Stimulated activated CD4-positive, alpha-beta T cell treated with anti-CD3 and anti-CD28 coated beads, Interleukin-1b, Interleukin-23, amount 100 ng/mL, for 1 hour (primary cell): ENCODE data around the gene TBX4.
"Not testable (repeated sequence)": the region's sequence is repeated elsewhere in the genome, so short reads cannot be mapped to it uniquely, and the experiment has no call there.

ENCODE experiments used
- DNase-seq, 2 donors: peaks; one replicate each; pipeline ENCODE4 v3.0.0-alpha.2; 2020; ENCODE audit warnings: low read depth in 2 of 2

Gene TBX4

DNA sequence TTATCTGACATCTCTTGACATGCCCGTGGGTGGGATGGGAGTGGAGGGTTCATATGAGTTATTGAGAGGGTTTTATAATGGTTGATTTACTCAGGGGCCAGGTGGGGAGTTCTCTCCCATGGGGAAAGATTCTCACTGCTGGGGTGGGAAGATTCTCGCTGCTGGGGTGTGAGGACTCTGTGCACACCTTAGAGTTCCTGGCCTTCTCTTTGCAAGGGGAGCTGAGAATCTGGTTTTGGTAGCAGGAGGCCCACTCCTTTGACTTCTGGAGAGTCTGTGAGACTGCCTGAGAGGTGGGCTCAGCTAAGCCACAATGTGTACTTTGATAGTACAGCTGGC lies 31.5 kb downstream of the TBX4 start:
- no peak for DNase-seq

GRCh38 chr17:61484174-61484573 lies 32.0 kb downstream of the TBX4 start:
- DNase-seq = no peak

DNA sequence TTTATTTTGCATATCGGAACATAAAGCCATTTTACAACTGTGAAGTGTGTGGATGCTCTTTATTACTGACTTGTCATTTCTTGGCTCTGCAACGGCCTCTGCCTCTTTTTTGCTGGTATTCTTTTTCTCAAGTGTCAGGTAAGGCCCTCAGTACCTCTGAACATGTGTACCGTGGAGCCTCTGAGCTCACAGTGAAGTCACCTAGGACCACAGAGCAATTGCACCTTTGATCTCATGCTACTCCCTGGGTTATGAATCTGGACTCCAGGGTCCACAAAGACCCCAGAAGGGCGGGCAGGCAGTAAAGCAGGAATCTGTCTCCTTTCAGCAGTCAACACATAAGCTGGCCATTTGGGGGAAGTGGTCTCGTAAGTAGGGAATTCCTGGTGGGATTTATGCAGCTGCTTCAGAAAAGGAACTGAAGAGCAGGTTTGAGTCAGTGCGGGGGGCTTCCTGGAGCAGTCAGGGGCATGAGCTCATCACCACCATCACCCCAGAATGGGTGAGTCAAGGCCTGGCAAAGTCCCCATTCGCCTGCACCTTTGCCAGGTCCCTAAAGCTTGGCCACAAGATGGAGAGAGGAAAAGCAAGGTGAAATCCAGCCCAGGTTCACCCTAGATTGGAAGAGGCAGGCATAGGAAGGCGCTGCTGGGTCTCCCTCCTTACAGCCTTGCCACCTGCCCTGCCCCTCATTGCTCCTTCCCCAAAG lies 33.0 kb downstream of the TBX4 start:
- no peak for DNase-seq

GRCh38 chr17:61486135-61487120 lies 34.2 kb downstream of the TBX4 start:
- DNase-seq = no peak

DNA sequence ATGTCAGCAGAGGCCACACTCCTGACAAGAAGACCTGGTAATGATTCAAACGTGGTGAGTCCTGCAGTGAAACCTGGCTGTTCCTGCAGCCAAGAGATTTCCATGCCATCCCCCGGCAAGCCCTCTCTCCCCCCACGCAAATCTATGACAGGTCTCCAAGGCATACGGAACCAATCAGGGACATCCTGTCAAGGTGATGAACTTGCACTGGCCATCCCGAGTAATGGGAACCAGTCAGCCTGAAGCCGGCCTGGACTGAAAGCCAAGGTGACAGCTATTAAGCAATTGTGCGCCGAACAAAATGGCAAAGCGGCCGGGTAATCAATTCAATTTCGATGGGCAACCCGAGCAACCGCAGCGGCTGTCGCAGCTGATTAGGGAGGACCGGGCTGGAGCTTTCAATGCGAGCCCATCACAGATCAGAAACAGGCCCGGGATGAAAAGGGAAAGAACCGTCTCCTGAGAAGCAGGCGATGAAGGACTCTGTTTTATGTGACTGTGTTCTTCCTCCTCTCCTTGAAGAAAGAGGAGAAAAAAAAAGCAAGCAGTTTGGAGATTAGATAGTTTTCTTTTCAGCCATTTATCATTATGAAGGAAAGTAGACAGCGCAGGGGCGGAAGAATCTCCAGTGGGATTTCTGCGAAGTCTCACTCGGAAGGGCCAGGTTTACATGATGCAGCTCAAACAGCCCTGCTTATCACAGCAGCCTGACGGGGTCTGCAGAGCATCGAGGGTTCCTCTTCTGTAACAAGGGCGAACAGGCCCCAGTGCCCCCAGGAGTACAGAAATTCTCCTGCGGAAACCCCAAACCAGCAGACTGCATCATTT lies 35.2 kb downstream of the TBX4 start:
- no peak for DNase-seq

- no peak for DNase-seq
These were observed 35.9 kb downstream of the TBX4 start for GRCh38 chr17:61487989-61488595.

DNA sequence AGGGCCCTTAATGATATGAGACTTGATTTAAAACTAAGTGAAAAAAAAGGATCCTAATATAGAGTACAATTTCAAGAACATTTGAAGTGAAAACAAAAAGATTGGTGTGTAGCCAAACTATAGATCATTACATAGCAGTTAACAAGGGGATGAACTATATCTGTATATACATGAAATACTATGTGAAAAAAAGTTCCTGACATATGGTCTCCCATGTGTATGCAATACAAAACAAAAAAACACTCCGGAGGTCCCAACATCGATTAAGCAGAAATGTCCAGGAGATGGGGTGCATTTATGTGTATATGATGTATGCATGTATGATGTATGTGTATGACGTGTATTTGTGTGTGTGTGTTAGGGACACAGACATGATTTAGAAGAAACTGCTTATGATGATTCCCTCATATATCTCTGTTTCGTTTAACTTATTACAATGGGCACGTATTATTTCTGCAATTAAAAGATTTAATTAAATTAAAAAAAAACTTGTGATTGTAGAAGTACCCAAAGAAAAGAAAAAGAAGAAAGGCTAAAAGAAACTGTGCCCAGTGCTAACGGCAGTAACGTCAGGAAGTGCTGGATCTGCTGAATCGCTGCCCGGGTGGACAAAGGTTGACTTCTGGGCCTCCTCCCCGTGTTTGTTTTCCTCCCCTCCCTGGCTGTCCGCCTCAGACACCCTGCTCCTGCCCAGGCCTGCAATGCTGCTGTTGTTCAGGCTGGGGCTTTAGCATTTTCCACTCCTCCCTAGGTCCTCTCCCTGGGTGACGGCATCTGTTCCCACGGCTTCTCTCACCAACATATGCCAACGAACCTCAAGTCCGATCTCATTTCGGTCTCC lies 36.9 kb downstream of the TBX4 start:
- no peak for DNase-seq

DNA sequence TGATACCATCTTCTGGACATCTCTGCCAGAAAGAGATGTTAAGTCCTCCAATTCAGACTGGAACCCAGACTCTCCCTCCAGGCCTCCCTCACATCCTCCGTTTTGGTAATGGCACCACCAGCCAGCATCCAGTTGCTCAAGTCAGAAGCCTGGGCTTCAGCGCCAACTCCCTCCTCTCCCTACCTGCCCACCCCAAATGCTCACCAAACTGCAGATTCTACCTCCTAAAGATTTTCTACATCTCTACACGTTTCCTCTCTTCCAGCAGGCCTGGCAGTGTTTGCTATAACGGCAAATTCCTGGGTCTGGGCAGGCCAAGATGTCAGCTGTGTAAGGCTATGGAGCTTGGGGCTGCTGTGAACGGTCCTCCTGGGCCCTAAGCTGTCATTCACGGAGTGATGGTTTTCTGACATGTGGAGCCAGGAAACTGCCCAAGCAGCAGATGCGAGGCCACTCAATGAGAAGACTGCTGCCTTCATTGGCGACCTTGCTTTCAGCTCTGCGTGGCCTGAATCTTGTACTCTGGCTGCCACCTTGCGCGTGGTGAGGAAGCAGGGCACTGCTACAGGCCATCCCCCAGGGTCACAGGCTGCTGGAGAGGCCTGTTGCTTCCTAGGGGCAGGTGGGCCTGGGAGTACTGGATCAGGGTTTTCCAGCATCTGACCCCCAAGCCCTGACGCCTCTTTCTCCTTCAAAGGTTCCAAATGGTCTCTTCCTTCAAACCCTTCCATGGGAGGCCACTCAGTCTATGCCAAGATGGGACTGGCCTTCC lies 37.7 kb downstream of the TBX4 start:
- DNase-seq = no peak

- no peak for DNase-seq
These were observed 38.3 kb downstream of the TBX4 start for GRCh38 chr17:61490540-61490975.

- no peak for DNase-seq
These were observed 39.8 kb downstream of the TBX4 start for GRCh38 chr17:61491981-61492380.

DNA sequence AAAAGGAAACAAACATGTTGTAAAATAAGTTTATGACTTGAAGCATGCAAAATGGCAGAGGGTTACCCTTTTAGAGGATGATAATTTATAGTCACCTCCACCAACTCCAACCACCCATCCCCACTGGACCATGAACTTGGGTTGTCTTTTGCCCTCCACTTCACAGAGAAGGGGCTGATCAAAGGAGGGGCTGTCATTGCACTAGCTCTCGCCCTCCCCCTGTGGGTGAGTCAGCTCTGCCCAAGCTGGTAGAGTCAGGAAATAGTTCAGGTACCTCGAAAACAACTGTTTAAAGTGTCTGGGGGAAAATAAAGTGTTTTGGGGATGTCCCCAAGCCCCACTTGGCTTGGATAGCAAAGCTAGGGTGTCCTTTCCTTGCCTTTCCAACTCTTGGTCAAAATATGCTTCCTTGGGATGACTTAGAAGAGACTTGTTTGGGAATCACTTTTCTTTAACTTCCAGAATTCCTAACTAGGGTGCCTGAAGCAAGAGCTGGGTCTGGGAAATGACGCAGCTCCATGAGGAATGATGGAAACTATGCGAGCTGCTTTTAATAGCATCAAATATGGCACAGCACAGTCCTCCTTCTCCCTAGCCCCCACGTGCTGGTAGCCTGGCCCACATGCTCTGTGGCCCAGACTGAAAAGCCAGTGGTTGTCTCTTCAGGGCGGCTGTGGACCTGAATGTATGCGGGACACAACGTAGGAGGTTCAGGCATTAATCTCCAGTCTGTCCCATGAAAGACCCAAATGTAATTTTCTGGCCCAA lies 40.7 kb downstream of the TBX4 start:
- DNase-seq = no peak

DNA sequence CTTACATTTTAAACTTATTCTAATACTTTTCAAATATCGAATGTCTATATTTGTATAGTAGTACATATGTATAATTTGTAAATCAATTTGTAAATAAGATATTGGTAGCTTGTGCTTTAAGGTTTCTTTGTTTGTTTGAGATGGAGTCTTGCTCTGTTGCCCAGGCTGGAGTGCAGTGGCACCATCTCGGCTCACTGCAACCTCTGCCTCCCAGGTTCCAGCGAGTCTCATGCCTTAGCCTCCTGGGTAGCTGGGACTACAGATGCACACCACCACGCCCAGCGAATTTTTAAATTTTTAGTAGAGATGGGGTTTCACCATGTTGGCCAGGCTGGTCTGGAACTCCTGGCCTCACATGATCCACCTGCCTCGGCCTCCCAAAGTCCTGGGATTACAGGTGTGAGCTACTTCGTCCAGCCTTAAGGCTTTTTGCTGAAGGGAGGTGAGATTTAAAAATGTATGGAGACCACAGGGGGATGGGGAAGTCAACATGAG lies 41.7 kb downstream of the TBX4 start:
- not testable (repeated sequence) for DNase-seq

GRCh38 chr17:61494325-61495160 lies 42.3 kb downstream of the TBX4 start:
- no peak for DNase-seq

- no peak for DNase-seq
These were observed 43.1 kb downstream of the TBX4 start for GRCh38 chr17:61495161-61495857.

DNA sequence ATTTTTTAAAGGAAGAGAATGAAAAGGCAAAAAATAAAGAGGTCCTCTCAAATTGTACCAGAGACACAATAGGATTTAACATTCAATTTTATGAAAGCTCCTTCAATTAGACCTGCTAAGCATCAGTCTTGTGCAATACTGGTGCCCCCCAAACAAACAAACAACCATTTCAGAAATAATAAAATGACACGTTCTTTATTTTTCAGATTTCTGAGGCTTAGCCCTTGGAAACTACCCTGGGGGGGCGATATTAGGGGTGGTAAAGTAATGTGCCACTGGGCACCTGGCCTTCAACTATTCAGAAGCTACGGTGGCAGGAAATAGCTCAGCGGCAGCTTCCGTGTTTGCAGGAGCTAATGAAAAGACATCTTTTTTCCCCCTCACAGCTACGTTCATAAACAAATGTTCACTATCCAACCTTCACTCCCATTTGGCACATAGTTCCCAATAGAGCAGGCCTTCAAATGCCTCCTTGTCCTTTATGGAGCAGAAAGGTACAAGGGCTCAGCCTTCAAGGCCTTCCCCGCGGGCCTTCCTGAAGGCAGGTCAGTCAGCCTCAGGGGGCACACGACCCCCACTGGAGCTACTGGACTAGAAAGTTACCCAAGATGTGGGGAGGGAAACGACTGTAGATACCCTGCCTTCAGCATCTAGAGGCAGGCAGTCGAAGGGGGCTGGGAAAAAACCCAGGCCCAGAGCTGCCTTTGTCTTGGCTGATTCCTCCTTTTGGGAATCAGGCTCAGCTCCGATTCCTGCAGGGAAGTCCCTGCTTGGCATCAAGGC lies 44.1 kb downstream of the TBX4 start:
- DNase-seq = no peak

GRCh38 chr17:61496957-61497653 lies 44.9 kb downstream of the TBX4 start:
- no peak for DNase-seq
